Karpas-422 (cell line): Measurements from ENCODE around the gene SHH. TPM values are rescaled to one million over a fixed set of nuclear protein-coding genes. Genes with fewer than 3 reads are reported as not detected.

ENCODE experiments used
- DNase-seq: peaks from one replicate; pipeline ENCODE4 v3.0.0-alpha.2; 2015
- H2AFZ ChIP-seq: fragments of 200-600 bp; sonication (generic); 2 replicates; pipeline ENCODE4 v1.6.1; 2014; ENCODE audit warnings: antibody characterized with exemption, low read length, mixed read lengths
- H3K27ac ChIP-seq: fragments of 200-600 bp; sonication (generic); 2 replicates; pipeline ENCODE4 v1.5.1; 2014; ENCODE audit warnings: mild to moderate bottlenecking, low read length, moderate library complexity
- H3K27me3 ChIP-seq: fragments of 200-600 bp; sonication (generic); 2 replicates; pipeline ENCODE4 v1.6.1; 2014; ENCODE audit warnings: low read length, mixed read lengths
- H3K36me3 ChIP-seq: fragments of 200-600 bp; sonication (generic); 2 replicates; pipeline ENCODE4 v1.6.1; 2014; ENCODE audit warnings: low read length, mixed read lengths; ENCODE audit not compliant: insufficient read depth
- H3K4me1 ChIP-seq: fragments of 200-600 bp; sonication (generic); 2 replicates; pipeline ENCODE4 v1.6.1; 2014; ENCODE audit warnings: mild to moderate bottlenecking, low read length, mixed read lengths
- H3K4me2 ChIP-seq: fragments of 200-600 bp; sonication (generic); 2 replicates; pipeline ENCODE4 v1.6.1; 2014; ENCODE audit warnings: low read length, low read depth, mild to moderate bottlenecking; ENCODE audit not compliant: poor library complexity, severe bottlenecking
- H3K4me3 ChIP-seq: fragments of 200-600 bp; sonication (generic); 2 replicates; pipeline ENCODE4 v1.5.1; 2014; ENCODE audit warnings: mild to moderate bottlenecking, antibody characterized with exemption, low read length, mixed read lengths
- H3K79me2 ChIP-seq: fragments of 200-600 bp; sonication (generic); 2 replicates; pipeline ENCODE4 v1.6.1; 2014; ENCODE audit warnings: mild to moderate bottlenecking, low read length, mixed read lengths
- H3K9ac ChIP-seq: fragments of 200-600 bp; sonication (generic); 2 replicates; pipeline ENCODE4 v1.6.0; 2014; ENCODE audit warnings: low read length
- H3K9me2 ChIP-seq: fragments of 200-600 bp; sonication (generic), shearing (Covaris generic); replicated peaks from 2 replicates; pipeline ENCODE4 v1.6.0; 2014; ENCODE audit warnings: mild to moderate bottlenecking, low read length, moderate library complexity; ENCODE audit not compliant: insufficient read depth
- H3K9me3 ChIP-seq: fragments of 300-700, 200-600 bp; sonication (generic); 2 replicates; pipeline ENCODE4 v1.6.1; 2014; ENCODE audit warnings: low read length, mixed read lengths
- H4K20me1 ChIP-seq: fragments of 200-600 bp; sonication (generic); 2 replicates; pipeline ENCODE4 v1.6.1; 2014; ENCODE audit warnings: mild to moderate bottlenecking, antibody characterized with exemption, low read length, low read depth; ENCODE audit not compliant: insufficient read depth
- total RNA-seq: library from RNA; depleted of rRNA; stranded (reverse); fragments of >200 nt; shearing (Covaris generic); gene quantifications from 2 replicates; pipeline ENCODE4 v1.2.3, GENCODE V29; 2014; ENCODE audit warnings: low replicate concordance

The SHH gene
- total RNA-seq, 1 experiment from 2014 or later: not detected

- Histone ChIP-seq H2AFZ (no peak overlapping the region), H3K9ac (no peak overlapping the region), H4K20me1 (0 out of 2 replicates have a peak, but pooled peaks cover 5% of the 10 kb centered on the region), H3K4me3 (no peak overlapping the region), H3K36me3 (no peaks in the 10 kb centered on the region), H3K4me2 (no peak overlapping the region), H3K4me1 (peaks cover 13% of the 10 kb centered on the region), H3K79me2 (no peaks in the 10 kb centered on the region), H3K27ac (no peak overlapping the region), H3K9me2 (no peaks in the 10 kb centered on the region), H3K9me3 (no peaks in the 10 kb centered on the region), H3K27me3 (no peaks in the 10 kb centered on the region)
- peak; percentile 75 for DNase-seq
Observed at GRCh38 chr7:155796381-155797261, 15.6 kb downstream of the SHH start.

- Histone ChIP-seq H3K4me2 (no peak overlapping the region), H3K9me3 (no peaks in the 10 kb centered on the region), H3K27me3 (no peaks in the 10 kb centered on the region), H3K36me3 (no peaks in the 10 kb centered on the region), H3K27ac (no peak overlapping the region), H3K79me2 (no peaks in the 10 kb centered on the region), H3K4me1 (peaks cover 13% of the 10 kb centered on the region), H3K4me3 (no peak overlapping the region), H3K9me2 (no peaks in the 10 kb centered on the region), H4K20me1 (0 out of 2 replicates have a peak, but pooled peaks cover 5% of the 10 kb centered on the region), H2AFZ (no peak overlapping the region), H3K9ac (no peak overlapping the region)
- no peak for DNase-seq
Observed at GRCh38 chr7:155795951-155796350, 16.3 kb downstream of the SHH start.

GRCh38 chr7:155795401-155795800 lies 16.9 kb downstream of the SHH start:
- Histone ChIP-seq H3K4me3 (no peak overlapping the region), H3K4me2 (no peak overlapping the region), H3K27me3 (no peaks in the 10 kb centered on the region), H3K4me1 (peaks cover 13% of the 10 kb centered on the region), H3K79me2 (no peaks in the 10 kb centered on the region), H3K9me3 (no peaks in the 10 kb centered on the region), H2AFZ (no peak overlapping the region), H4K20me1 (0 out of 2 replicates have a peak, but pooled peaks cover 5% of the 10 kb centered on the region), H3K9me2 (no peaks in the 10 kb centered on the region), H3K9ac (no peak overlapping the region), H3K36me3 (no peaks in the 10 kb centered on the region), H3K27ac (no peak overlapping the region)
- DNase-seq: no peak

DNA sequence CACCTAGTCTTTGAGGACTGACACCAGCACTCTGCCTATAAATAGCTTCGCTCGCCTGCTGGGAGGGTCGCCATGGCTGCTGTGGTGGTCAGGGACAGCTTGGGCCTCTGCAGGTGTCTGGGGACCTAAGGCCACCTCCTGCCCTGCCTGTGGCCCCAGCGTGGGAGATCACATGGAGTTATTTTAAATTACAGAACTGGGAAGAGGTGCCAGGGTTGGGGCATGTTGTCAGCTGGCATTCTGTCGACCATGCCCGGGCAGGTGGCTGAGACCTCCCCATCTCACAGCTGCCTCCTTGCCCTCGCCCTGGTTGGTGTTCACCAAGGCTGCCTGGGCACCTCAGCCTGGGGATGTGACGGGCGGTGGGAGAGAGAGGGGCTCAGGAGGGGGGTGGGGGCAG lies 18.1 kb downstream of the SHH start:
- no peak overlapping the region for H3K27ac ChIP-seq

GRCh38 chr7:155793720-155794119 lies 18.5 kb downstream of the SHH start:
- Histone ChIP-seq H3K4me3 (no peak overlapping the region), H3K4me1 (peaks cover 10% of the 10 kb centered on the region), H3K36me3 (no peaks in the 10 kb centered on the region), H3K9ac (no peak overlapping the region), H3K9me3 (no peaks in the 10 kb centered on the region), H3K79me2 (no peaks in the 10 kb centered on the region), H3K27me3 (no peaks in the 10 kb centered on the region), H3K27ac (no peak overlapping the region), H3K4me2 (no peak overlapping the region), H3K9me2 (no peaks in the 10 kb centered on the region), H4K20me1 (no peaks in the 10 kb centered on the region), H2AFZ (no peak overlapping the region)
- DNase-seq: no peak

More for the DNA sequence above, 18.1 kb downstream of the SHH start:
- no peak overlapping the region for H2AFZ ChIP-seq
- H4K20me1 ChIP-seq: 0 out of 2 replicates have a peak, but pooled peaks cover under 1% of the 10 kb centered on the region
- H3K4me1 ChIP-seq: peaks cover 13% of the 10 kb centered on the region
- no peaks in the 10 kb centered on the region for H3K27me3 ChIP-seq
- no peak overlapping the region for H3K4me3 ChIP-seq
- no peak overlapping the region for H3K4me2 ChIP-seq
- no peaks in the 10 kb centered on the region for H3K9me3 ChIP-seq
- DNase-seq: no peak
- no peaks in the 10 kb centered on the region for H3K79me2 ChIP-seq
- no peaks in the 10 kb centered on the region for H3K36me3 ChIP-seq
- no peaks in the 10 kb centered on the region for H3K9me2 ChIP-seq
- no peak overlapping the region for H3K9ac ChIP-seq

GRCh38 chr7:155792999-155793560 lies 19.2 kb downstream of the SHH start:
- H3K9me2 ChIP-seq: no peaks in the 10 kb centered on the region
- no peaks in the 10 kb centered on the region for H3K27me3 ChIP-seq
- no peak for DNase-seq
- H3K9me3 ChIP-seq: no peaks in the 10 kb centered on the region
- H3K4me2 ChIP-seq: no peak overlapping the region
- peaks cover 5% of the 10 kb centered on the region; the same call in 1 of the 2 replicates for H3K4me1 ChIP-seq
- H3K79me2 ChIP-seq: no peaks in the 10 kb centered on the region
- H3K27ac ChIP-seq: no peak overlapping the region
- no peak overlapping the region for H3K9ac ChIP-seq
- no peaks in the 10 kb centered on the region for H4K20me1 ChIP-seq
- H3K36me3 ChIP-seq: no peaks in the 10 kb centered on the region
- H3K4me3 ChIP-seq: no peak overlapping the region
- H2AFZ ChIP-seq: no peak overlapping the region

GRCh38 chr7:155792315-155792960 lies 19.8 kb downstream of the SHH start:
- no peaks in the 10 kb centered on the region for H3K9me2 ChIP-seq
- no peak overlapping the region for H3K9ac ChIP-seq
- no peak for DNase-seq
- H3K27ac ChIP-seq: no peak overlapping the region
- H3K36me3 ChIP-seq: no peaks in the 10 kb centered on the region
- no peaks in the 10 kb centered on the region for H3K79me2 ChIP-seq
- no peak overlapping the region for H3K4me3 ChIP-seq
- H3K9me3 ChIP-seq: no peaks in the 10 kb centered on the region
- peaks cover 5% of the 10 kb centered on the region; the same call in 1 of the 2 replicates for H3K4me1 ChIP-seq
- no peak overlapping the region for H3K4me2 ChIP-seq
- no peaks in the 10 kb centered on the region for H3K27me3 ChIP-seq
- no peaks in the 10 kb centered on the region for H4K20me1 ChIP-seq
- H2AFZ ChIP-seq: no peak overlapping the region

GRCh38 chr7:155791836-155792235 lies 20.4 kb downstream of the SHH start:
- DNase-seq: no peak
- peaks cover 5% of the 10 kb centered on the region; the same call in 1 of the 2 replicates for H3K4me1 ChIP-seq
- H3K9me3 ChIP-seq: no peaks in the 10 kb centered on the region
- H2AFZ ChIP-seq: no peak overlapping the region
- no peak overlapping the region for H3K9ac ChIP-seq
- H3K27ac ChIP-seq: no peak overlapping the region
- no peaks in the 10 kb centered on the region for H4K20me1 ChIP-seq
- H3K4me2 ChIP-seq: no peak overlapping the region
- H3K79me2 ChIP-seq: no peaks in the 10 kb centered on the region
- H3K27me3 ChIP-seq: no peaks in the 10 kb centered on the region
- no peak overlapping the region for H3K4me3 ChIP-seq
- H3K9me2 ChIP-seq: no peaks in the 10 kb centered on the region
- H3K36me3 ChIP-seq: no peaks in the 10 kb centered on the region
